Ureter (tissue), 1 donor: Measurements from ENCODE around the gene PPP2R3B. TPM values are rescaled to one million over a fixed set of nuclear protein-coding genes. Genes with fewer than 3 reads are reported as not detected.

Experiments used
- DNase-seq: peaks from one replicate; pipeline ENCODE4 v3.0.0-alpha.2; 2020; ENCODE audit warnings: low spot score
- total RNA-seq: library from RNA; stranded (reverse); gene quantifications from one replicate; pipeline ENCODE4 v1.2.4, GENCODE V29; 2023
- donor health status: DM: yes; HTN: yes; CAD: no.

Gene PPP2R3B
- total RNA-seq, 1 donor from 2014 or later: 18.7 TPM

DNA sequence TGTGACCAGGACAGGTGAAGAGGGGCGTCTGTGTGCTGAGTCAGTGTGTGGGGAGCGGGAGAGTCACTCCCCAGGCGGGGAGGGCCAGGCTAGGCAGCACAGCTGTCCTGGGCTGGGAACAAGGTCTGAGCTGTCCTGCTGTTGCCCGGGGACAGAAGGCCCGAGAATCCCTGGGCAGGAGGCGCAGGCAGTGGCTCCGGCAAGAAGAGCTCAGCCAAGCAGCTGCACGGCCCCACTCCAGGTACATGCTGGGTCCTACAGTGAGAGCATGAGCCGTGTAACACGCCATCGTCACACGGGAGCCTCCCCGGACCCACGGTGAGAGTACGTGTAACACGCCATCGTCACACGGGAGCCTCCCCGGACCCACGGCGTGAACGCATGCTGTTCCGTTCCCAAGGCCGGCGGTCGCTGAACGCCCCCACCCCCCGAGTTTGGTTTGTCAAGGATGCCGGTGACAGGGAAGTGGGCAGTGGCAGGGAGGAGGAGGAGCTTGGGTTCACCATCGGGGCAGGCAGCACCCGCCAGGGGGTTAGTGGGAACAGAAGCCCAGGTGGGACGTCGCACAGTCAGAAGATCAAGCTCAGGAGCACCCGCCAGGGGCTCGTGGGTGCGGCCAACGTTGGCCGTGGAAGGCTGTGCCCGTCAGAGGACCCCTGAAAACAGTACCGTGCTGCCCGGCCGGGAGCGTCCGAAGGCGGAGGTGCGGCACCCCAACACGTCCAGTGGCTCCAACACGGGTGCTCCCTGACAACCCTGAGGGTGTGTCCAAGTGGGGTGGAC lies 15.6 kb downstream of the PPP2R3B start:
- DNase-seq: no peak

DNA sequence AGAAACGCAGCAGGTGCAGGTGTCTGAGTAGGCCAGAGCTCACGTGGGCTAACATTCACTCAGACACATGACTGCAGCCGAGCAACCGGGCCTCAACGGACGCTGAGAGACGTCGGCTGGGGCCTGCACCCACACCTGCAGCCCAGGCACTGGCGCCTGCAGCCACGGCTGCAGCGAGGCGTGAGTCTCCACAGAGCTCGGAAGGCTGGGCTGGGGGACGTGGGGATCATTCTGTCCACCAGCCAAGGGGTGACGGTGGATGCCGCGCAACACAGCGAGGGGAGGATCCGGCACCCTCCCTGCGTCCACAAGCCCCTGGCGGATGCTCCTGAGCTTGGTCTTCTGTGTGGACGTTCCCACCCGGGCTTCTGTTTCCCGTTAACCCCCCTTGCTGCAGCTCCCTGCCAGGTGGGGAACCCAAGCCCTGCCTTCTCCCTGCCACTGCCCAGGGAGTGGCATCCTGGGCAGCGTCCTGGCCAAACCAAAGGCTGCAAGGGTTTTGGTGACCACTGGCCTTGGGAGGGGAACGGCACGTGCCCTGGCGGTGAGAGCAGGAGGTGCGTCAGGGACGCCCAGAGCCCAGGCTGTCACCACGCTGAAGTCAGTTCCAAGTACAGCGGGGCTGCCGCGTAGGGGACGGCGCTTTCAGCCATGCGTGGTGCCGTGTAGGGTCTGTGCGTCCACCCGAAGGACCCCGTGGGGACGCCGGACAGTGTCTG lies 16.3 kb downstream of the PPP2R3B start:
- DNase-seq: no peak

DNA sequence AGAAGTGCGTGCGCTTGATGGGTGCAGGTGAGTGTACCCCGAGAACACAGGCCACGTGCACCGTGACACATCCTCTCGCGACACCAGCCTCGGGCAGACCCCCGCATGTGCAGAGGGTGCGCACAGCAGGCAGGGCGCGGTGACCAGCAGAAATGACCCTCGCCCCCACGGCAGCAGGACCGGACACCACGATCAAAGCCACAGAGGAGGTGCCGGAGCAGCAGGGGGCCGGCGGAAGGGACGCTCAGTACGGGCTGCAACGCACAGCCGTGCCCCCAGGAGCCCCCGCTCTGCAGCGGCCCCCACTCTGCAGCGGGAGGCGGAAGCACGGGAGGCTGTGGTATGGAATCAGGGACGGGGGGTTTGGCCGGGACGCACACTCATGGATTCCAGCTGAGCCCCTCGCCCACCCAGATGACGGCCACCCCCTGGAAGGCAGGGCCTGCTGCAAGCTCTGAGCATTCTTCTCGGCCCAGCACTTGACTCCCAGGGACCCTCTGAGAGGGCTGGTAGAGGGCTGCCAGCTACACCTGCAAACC lies 17.1 kb downstream of the PPP2R3B start:
- DNase-seq: no peak

DNA sequence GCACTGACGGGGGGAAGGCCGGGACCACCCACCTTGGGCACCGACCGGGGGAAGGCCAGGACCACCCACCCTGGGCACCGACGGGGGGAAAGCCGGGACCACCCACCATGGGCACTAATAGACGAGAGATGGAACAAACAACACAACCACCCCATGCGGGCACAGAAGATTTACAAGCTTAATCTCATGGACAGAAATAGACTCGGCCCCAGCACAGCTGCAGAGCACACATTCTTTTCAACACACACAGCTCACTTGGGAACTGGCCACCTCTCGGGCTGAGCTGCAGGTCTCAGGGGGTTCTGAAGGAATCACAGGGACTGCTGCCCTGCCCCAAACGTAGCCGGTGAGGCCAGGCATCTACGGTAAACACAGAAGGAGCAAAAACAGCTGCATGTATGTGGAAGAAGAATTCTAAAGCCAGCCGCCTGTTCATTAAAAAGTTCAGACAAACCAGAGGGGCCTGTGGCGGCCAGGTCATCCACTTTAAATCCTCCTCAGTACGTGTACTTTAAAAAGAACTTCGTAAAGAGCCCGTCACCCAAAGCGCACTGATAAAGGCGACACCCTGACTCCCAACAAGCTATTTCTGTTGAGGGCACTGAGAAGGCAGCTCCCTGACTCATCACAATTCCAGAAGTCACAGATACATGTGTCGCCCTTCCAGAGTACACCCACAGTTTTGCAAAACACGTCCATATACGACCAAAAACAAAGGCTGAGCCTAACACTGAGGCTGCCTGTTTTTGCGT lies 17.7 kb downstream of the PPP2R3B start:
- no peak for DNase-seq

DNA sequence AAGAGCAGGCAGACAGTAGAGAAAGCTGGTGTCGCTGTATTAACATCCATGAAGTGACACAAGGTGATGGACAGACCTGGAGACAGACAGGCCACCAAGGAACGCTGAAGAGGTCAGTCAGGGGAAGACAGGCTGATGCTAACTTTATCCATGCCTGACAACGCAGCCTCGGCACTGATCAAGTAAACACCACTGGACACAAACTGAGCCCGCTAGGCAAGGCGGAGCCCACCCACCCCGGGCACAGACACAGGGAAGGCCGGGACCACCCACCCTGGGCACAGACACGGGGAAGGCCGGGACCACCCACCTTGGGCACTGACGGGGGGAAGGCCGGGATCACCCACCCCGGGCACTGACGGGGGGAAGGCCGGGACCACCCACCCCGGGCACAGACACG lies 18.8 kb downstream of the PPP2R3B start:
- DNase-seq: no peak

DNA sequence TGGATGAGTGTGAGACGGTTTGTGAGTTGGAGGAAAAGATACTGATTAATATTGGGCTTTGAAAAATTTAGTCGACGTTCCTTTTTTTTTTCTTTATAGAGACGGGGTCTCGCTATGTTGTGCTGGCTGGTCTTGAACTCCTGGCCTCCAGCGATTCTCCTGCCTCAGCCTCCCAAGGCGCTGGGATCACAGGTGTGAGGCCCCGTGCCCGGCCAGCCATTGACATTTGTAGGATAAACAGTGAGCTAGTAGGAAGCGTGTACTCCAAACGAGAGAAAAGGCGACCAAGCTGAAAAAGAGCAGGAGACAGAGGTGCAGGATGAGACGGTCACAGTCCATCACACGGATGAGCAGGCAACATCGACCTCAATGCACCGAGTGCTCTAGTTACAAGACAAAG lies 19.4 kb downstream of the PPP2R3B start:
- DNase-seq: no peak

DNA sequence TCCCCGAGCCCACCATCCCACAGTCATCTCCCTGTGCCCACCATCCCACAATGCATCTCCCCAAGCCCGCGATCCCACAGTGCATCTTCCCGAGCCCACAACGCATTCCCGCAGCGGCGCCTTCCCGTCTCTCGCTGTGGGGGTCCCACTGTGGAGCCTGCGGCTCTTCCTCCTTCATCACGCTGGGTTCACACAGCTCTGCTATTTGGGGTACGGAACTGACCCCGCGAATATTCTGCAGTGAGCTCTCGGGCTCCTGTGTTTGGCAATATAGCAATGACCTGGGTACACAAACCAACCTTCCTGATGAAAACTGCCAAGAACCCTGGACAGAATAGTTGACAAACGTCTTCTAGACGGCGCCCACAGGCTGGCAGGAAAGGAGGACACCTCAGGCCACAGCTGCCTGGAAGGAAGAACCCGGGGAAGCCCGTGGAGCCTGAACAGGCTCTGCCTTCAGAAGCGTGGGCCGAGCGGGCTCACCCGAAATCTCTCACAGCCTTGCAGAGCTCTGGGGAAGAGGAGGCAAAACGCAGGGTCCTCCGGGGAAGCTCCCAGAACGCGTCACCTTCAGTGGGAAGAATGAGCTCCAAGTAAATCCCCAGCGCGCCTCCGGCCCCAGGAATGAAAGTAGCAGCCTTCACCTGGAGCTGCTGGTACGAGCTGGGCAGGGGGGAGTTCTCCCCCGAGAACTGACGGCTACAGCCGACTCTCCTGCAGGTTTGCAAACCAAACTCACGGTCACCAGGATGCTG lies 22.9 kb downstream of the PPP2R3B start:
- no peak for DNase-seq

DNA sequence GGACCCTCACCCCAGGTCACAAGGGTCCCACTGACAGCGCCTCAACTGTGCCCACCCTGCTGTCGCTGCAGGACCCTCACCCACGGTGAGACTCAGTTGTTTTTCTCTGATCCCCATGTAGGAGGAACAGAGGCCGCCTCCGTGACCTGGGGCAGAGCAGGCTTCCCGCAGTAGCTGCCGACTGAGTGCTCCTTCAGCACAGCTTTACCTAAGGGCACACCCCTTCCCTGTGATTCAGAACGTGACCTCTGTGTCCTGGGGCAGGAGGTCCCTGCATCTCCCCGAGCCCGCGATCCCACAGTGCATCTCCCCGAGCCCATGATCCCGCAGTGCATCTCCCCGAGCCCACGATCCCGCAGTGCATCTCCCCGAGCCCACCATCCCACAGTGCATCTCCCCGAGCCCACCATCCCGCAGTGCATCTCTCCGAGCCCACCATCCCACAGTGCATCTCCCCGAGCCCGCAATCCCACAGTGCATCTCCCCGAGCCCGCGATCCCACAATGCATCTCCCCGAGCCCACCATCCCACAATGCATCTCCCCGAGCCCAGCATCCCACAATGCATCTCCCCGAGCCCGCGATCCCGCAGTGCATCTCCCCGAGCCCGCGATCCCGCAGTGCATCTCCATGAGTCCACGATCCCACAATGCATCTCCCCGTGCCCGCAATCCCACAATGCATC lies 23.6 kb downstream of the PPP2R3B start:
- DNase-seq: no peak

DNA sequence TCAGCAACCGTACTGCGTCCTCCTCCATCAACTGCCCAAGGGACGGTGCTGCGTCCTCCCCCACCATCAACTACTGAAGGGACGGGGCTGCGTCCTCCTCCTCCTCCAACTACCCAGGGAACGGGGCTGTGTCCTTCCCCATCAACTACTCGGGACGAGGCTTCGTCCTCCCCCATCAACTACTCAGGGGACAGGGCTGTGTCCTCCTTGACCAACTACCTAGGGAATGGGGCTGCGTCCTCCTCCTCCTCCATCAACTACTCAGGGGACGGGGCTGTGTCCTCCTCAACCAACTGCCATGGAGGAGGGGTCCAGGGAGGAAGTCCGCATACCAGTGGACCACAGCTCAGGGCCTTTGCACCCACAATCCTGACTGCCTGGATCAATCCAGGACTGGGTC lies 24.4 kb downstream of the PPP2R3B start:
- DNase-seq: no peak

DNA sequence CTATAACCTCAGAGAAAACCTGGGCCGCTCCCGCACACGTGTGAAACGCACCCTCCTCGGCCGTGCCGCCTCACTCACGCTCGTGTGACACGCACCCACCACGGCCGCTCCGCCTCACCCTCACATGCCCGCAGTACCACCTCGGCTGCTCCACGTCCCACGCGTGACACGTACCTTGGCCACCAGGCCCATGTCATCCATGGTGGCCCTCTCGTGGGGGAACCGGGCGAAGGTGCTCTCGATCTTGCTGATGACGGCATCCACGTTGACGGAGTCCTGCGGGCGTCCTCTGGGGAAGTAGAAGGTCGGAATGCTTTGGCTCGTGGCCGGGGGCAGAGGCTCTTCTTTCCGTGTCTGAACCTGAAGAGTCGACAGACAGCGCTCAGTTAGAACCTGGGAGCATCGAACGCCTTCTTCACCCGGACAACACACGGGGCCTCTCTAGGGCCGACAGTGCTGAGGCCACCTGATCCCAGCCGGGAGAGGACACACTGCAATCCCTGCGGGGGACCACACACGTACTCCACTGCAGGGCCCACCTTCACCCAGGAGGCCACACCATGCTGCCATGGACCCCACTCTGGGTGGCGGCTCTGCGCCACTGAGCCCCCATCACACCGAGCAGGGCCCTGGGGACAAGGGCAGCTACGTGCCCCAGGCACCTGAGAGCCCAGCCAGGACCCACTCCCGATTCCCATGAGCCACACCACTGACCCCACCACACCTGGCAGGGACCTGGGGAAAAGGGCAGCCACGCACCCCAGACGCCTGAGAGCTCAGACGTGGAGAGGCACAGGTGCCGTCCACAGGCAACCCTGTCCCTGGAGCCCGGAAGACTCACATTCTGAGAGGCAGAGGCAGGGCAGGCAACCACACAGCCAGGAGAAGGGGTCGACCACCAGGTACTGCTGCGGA lies 25.2 kb downstream of the PPP2R3B start:
- no peak for DNase-seq

DNA sequence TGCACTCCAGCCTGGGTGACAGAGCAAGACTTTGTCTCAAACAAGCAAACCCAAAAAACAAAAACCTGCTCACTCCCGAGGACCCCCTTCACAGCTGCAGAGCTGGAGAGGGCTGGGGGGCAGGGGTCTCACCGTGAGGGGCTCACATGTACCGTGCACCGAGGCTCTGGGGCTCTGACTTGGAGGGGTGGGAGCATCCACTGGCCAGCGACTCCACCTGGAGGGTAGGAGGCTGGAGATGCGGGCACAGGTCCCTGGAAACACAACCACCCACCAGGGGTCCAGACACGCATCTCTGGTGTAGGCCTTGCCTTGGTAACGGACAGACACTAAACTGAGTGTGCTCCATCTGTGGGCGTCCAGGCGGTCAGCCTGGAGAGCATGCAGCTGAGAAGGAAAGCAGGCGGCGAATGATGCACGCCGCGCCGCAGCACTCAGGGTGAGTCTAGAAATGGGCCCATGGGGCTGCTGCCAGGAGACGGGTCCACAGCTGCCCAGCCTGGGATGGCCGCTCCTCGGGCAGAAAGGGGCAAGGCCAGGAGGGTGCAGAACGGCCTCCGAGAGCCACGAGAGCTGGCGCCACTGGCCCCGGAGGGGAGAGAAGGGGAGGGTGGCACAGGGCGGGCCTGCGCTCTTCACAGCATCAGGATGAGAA lies 26.1 kb downstream of the PPP2R3B start:
- no peak for DNase-seq

DNA sequence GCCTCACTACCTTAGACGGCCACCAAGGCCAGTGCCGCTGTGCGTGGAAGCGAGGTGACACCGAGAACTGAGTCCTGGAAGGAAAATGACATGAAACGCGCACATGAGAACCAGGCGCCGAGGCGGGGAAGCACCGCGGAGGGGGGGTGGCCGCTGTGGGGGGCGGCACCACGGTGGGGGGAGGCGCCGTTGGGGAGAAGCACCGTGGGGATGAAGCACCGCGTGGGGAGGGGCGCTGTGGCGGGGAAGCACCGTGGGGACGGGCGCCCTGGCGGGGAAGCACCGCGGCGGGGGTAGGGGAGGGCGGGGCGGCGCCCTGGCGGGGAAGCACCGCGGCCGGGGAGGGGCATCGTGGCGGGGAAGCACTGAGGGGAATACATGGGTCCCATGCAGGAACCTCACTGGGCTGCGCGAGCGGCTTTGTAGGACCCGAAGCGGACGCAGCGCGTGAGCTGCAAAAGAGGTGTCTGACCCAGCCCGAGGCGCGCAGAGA lies 28.0 kb downstream of the PPP2R3B start:
- DNase-seq: no peak

DNA sequence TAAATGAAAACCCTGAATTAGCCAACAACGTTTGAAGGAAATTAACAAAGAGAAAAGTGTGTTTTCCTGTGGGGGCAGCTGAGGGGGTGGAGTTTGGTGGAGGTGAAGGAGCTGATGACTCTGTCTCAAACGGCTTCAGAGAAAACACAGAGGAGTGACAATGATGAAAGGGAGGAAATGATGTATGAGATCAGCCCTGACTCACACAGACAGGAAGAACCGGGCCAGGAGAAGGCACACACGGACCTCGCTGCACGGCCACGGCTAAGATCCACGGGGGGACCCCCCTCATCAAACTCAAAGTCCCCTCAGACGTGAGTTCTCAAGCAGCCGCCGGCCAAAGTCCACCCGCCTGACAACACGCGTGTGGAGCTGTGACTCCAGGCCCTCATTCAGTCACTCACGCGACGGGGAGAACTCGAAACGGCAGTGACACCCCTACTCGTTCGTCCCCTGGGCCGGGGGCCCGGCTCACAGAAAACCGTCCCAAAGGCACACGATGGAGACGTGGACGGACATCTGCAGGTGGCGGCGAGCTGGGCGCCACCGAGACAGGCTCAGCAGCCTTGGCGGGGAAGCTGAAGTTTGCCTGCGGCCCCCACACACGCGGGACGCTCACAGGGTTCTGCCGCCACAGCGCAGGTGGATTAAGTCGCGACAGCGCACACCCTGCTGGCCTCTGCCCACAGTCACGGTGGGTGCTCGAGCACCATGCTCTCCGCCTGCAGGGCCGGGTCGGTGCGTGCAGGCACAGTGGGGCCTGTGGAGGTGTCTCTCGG lies 28.8 kb downstream of the PPP2R3B start:
- DNase-seq: no peak

DNA sequence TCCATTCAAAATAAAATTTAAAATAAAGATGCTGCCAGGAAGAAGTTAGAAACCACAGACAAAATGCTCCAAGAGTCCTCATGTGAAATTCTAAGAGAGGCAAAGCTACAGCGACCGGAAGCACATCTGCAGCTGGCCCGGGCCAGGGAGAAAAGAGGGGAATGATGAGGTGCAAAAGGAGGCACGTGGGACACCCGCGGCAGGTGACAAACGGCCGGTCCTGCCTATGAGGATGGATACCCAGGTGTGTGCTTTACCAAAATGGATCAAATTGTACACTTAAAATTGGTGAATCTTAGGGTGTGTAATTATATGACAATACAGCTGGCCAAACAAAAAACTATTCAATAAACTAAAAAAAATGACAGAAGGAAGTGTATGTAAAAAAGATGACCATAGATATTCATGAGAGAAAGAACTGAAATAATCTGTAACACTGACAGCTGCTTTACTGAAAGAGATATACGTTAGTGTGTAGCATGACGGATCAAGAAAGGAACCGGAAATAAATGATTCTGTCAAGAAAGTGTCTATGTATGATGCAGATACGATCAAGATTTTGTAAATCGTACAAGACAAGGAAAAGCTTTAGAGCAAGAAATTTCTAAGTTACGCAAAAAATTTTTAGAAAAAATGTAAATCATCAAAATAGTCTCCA lies 29.5 kb downstream of the PPP2R3B start:
- no peak for DNase-seq

DNA sequence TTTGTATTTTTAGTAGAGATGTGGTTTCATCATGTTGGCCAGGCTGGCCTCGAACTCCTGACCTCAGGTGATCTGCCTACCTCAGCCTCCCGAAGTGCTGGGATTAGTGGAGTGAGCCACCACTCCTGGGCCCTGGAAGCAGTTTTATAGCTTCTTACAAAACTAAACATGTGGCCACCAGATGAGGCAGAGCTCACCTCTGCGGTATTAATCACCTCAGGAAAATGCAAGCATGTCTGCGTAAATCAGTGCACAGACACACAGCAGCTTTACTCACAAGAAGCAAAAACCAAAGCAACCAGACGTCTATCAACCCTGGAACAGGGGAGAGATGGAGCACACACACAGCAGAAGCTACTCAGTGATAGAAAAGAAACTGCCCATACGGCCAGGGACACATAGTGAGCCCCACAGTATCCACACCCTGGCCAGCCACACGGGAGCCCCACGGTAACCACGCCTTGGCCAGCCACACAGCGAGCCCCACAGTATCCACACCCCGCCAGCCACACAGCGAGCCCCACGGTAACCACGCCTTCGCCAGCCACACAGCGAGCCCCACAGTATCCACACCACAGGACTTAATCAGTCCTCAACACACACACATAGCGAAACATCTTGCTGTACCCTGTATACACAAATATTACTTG lies 30.2 kb downstream of the PPP2R3B start:
- no peak for DNase-seq

DNA sequence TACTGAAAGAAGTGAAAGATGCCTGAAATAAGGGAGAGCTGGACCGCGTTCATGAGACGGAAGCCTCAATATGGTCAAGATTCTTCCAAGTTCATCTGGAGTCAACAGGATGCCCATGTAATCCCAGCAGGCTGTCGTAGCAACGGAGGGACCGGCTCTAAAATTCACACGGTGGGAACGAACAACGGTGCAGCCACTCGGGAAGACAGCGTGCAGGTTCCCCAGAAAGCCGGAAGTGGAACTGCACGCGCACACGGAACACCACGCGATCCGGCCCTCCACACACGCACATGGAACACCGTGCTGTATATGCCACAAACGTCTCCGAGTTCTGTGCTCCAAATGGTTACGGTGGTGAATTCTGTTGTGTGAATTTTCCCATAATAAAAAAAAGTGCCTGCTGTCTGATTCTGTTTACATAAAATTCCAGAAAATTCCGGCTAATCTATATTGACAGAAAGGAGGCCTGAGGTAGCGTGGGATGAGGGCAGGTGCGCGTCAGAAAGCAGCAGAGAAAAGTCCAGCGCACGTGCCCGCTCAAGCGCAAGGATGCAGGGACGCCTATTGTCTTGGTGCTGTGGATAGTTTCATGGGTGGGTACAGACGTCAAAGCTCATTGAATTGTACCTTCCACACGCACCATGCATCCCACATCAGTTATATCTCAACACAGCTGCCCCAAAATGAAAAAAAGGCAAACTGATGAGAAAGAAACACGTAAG lies 31.2 kb downstream of the PPP2R3B start:
- DNase-seq: no peak
